Measurements from ENCODE around the gene RCN1.

Gene RCN1

DNA sequence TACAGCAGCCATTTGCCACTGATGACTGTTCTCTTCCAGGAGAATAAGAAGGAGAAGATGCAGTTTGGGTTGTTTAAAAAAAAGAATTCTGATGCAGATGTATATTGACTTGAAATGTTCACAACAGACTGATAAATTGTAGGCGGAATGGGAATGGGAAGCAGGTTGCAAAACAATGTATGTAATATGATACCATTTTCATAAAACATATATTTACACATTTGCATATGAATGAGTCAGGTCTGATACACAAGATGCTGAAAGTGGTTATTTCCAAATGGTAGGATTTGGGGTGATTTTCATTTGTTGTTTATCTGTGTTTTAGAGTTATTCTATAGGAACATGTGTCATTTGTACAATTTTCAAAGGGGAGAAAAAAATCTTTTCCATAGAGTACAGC lies 9.0 kb upstream of the RCN1 start:
- TF ChIP-seq, protein P1, sequence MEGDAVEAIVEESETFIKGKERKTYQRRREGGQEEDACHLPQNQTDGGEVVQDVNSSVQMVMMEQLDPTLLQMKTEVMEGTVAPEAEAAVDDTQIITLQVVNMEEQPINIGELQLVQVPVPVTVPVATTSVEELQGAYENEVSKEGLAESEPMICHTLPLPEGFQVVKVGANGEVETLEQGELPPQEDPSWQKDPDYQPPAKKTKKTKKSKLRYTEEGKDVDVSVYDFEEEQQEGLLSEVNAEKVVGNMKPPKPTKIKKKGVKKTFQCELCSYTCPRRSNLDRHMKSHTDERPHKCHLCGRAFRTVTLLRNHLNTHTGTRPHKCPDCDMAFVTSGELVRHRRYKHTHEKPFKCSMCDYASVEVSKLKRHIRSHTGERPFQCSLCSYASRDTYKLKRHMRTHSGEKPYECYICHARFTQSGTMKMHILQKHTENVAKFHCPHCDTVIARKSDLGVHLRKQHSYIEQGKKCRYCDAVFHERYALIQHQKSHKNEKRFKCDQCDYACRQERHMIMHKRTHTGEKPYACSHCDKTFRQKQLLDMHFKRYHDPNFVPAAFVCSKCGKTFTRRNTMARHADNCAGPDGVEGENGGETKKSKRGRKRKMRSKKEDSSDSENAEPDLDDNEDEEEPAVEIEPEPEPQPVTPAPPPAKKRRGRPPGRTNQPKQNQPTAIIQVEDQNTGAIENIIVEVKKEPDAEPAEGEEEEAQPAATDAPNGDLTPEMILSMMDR (IDR thresholded peaks at IDR 0.05) = no peak

DNA sequence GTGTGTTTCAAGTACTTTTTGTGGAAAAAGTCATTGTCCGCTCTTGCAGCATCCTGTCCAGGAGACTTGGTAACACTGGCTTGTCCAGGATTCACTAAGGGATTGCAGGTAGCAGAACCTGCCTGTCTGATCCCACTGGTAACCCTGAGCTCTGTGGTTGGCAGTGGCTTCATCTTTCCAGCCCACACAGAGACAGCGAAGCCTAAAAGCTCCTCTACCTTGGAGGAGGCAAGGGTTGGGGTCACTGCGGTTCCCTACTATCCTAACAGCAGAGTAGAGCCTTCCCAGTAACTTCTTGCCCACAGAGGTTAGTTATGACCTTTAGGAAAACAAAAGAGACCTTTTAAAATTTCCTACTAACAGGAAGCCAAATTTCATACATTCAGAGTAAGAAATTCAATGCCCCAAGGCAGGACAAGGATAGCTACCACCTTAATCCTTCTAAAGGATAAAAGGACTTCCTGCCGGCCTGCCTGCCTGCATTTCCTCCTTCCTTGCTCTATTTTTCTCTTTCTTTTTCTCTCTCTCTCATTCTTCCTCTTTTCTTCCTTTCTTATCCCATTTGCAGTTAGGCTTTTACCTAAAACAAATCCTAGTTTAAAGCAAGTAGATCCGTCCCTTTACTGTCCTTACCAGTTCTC lies 8.4 kb upstream of the RCN1 start:
- TF ChIP-seq, protein P1 (IDR thresholded peaks at IDR 0.05) = no peak

DNA sequence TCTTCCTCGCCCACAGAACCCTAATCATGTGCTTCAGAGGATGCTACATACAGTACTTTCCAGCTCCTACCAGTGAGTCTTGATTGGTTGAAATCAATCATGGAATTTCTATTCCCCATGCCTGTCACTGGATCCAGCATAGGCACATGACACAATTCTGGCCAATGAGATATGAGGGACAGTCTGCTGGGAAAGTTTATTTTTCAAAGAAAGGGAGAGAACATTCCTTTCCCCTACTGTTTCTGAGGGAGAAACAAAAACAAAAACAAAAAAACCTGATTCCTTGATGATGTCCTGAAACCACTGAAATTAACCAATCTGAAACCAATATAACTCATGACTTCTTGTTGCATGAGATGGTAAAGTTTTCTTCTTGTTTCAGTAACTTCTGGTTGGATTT lies 3.3 kb upstream of the RCN1 start:
- TF ChIP-seq, protein P1 (IDR thresholded peaks at IDR 0.05) = no peak

DNA sequence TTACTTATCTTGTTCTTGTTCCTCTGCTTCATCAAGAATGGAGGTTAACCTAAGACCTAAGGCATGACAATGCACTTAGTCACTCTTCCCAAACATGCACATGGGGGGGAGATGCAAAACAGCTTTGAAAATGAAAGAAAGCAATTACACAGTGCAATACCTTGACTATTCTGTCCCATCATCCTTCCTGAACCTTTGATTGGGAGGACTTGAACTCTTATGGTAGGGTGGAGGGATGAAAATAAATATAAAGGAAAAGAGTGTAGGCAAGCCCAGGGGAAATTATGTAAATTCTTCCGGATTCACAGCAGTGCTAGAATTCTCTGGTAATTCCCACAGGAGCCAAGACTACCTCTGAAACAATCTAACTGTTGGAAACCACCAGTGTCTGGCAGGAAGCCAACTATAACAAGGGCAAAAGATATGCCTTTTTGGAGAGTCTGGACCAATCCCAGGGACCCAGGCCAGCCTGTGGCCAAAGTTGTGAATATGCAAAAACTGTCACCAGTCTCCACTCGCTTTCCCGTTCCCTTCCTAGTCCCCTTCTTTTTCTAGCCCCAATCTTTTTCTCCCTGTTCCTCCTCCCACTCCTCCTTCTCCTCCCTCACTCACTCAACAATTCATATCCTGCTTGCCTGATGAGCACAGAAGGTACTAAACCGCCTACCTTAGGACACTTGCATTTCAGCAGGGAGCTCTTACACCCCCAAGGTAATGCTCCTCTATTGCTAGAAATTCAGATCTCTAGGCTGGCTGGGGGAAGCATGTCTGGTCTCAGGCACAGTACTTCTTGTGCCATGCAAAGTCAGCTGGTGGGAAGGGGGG lies 2.5 kb upstream of the RCN1 start:
- TF ChIP-seq, protein P1 (IDR thresholded peaks at IDR 0.05) = no peak

DNA sequence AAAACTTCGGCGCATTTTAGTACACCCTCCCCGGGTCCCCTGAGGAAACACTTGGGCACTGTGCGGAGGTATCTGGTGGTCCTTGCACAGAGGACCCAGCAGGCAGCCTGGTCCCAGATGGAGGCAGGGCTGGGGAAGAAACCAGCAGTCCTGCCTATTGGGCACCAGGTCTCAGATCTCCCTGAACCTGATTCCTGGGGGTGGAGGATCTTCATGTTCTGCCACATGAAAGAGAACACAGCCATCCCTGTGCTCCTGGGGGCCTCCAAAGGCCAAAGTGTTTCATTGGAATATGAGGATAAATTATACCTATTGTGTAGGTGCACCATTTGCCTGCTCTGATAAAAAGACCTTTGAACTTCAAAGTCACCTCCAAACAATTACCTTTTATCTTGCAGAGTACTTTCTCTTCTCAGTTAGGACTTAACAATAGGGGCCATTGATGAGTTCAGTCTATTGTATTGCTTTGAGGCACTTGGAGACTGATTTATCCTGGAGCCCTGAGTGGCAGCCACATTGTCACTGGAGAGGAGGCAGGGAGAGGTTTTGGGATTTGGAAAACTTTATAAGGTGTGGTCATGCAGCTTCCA lies 1.8 kb downstream of the RCN1 start:
- TF ChIP-seq, protein P1 (IDR thresholded peaks at IDR 0.05) = no peak

DNA sequence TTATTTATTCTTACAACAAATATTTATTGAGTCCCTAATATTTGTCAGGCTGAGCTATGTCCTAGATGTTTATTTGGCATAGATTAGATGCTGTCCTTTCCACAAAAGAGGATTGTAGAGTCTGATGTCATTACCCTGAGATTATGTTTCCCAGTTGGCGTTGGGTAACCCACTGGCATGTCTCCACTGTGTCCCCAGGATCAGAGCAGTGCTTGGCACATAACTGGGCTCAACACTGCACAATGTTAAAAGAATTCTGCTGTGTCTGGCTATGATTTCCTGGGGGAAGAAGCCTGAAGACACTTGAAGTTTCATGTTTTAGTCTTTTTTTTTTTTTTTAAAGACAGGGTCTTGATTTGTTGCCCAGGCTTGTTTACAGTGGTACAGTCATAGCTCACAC lies 4.0 kb downstream of the RCN1 start:
- TF ChIP-seq, protein P1 (IDR thresholded peaks at IDR 0.05) = no peak

DNA sequence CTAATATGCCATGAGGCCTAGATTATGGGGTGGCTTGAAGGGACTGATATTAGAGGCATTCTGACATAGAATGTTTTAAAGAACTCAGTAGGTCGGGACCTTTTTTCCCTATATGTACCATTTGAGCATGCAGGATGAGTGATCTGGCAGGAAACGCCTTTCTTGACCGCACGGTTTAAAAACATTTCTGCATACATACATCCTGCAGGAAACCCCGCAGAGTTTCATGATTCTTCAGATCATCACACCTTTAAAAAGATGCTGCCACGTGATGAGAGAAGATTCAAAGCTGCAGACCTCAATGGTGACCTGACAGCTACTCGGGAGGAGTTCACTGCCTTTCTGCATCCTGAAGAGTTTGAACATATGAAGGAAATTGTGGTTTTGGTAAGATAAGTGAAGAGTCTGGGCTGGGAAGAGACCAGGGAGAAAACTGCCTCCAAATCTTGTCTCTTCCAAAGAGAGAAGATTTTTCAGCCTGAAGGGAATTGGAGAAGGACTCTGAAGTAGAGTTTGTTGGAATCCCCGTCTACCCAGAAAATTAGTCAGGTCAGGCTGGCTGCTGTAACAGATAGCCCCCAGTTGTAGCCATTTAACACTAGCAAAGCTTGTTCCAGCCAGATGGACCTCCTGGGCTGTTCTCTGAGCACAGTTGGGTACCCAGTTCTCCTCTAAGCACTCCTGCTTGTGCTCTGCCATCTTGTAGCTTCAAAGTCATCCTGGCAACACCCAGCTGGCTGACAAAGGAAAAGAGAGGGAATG lies 7.4 kb downstream of the RCN1 start:
- TF ChIP-seq, protein P1 (IDR thresholded peaks at IDR 0.05) = no peak
